HepG2 (cell line): ENCODE data around the gene PBX1. TPM values are rescaled to one million over a fixed set of nuclear protein-coding genes. Genes with fewer than 3 reads are reported as not detected.

Experiments used
- ATAC-seq: fragments of 200-7000 bp; cut with Tn5 transposase; 3 replicates; pipeline ENCODE4 v1.9.1; 2020; ENCODE audit warnings: mild to moderate bottlenecking, moderate library complexity
- BruUV-seq: library from RNA; stranded (reverse); fragments of 400-500 nt; replicated peaks from 2 replicates; lab custom pipeline; 2021; lab: Mats Ljungman, UMichigan
- CTCF ChIA-PET: fragments of 300-600 bp; formaldehyde crosslinking; extraction: SDS; loops from one replicate; lab custom pipeline; 2021; ENCODE audit warnings: low total read pairs, inconsistent platforms, low intra/inter-chr PET ratio; lab: Yijun Ruan, JAX
- POLR2A ChIA-PET: fragments of 350-600 bp; sonication (Branson Sonifier 250); formaldehyde crosslinking; loops from one replicate; lab custom pipeline; 2020; ENCODE audit warnings: antibody characterized with exemption, inconsistent platforms; lab: Yijun Ruan, JAX
- DNase-seq: peaks from one replicate; pipeline ENCODE4 v3.0.0-alpha.2; 2015; ENCODE audit warnings: low spot score
- FAIRE-seq: peaks from 3 replicates; lab custom pipeline; 2011; peaks lifted over from hg19 to GRCh38; lab: Jason Lieb, UNC
- H2AFZ ChIP-seq: one replicate; pipeline ENCODE4 v1.6.1; 2011; ENCODE audit warnings: low read length, inconsistent platforms
- H3K27ac ChIP-seq: fragments of 300-600 bp; 3 replicates; pipeline ENCODE4 v1.8.0; 2011; ENCODE audit warnings: mixed run types, mild to moderate bottlenecking, mixed read lengths, low read length, inconsistent platforms; ENCODE audit not compliant: insufficient read depth; ENCODE audit errors: extremely low read length
- H3K27me3 ChIP-seq, 2 experiments: fragments of 200-600 bp in 1 of 2; 2 replicates in 1 of 2; 3 replicates in 1 of 2; pipeline versions ENCODE4 v1.6.0 to v1.8.0; 2011; ENCODE audit warnings: low read length in 2 of 2, mild to moderate bottlenecking in 2 of 2, moderate library complexity in 2 of 2, inconsistent platforms in 1 of 2; ENCODE audit not compliant: insufficient read depth in 2 of 2, control insufficient read depth in 1 of 2
- H3K36me3 ChIP-seq, 2 experiments: fragments of 200-600 bp in 1 of 2; replicated peaks in 1 of 2; 2 replicates in 1 of 2; 3 replicates in 1 of 2; pipeline versions ENCODE4 v1.5.1 to v1.8.0; 2011; ENCODE audit warnings: low read length in 2 of 2, inconsistent platforms in 1 of 2; ENCODE audit not compliant: insufficient read depth in 2 of 2, control insufficient read depth in 1 of 2
- H3K4me1 ChIP-seq: 2 replicates; pipeline ENCODE4 v1.5.1; 2012; ENCODE audit warnings: low read length, inconsistent platforms; ENCODE audit not compliant: insufficient read depth
- H3K4me2 ChIP-seq: 2 replicates; pipeline ENCODE4 v1.6.0; 2011; ENCODE audit warnings: low read depth, low read length, inconsistent platforms
- H3K4me3 ChIP-seq, 3 experiments: fragments of 200-600 bp in 1 of 3; sonication (generic), shearing (Covaris generic) in 1 of 3; replicated peaks in 1 of 3; 2 replicates each; pipeline ENCODE4 v1.5.1; 2011 to 2016; ENCODE audit warnings: low read length in 3 of 3, inconsistent platforms in 2 of 3, low read depth in 2 of 3, mild to moderate bottlenecking in 2 of 3, control low read depth in 1 of 3, mixed read lengths in 1 of 3; ENCODE audit not compliant: insufficient read depth in 1 of 3
- H3K79me2 ChIP-seq: one replicate; pipeline ENCODE4 v1.6.1; 2011; ENCODE audit warnings: low read length, inconsistent platforms; ENCODE audit not compliant: insufficient read depth
- H3K9ac ChIP-seq: 2 replicates; pipeline ENCODE4 v1.6.0; 2011; ENCODE audit warnings: mild to moderate bottlenecking, low read depth, low read length, inconsistent platforms; ENCODE audit not compliant: insufficient read depth
- H3K9me3 ChIP-seq: 2 replicates; pipeline ENCODE4 v1.5.1; 2012; ENCODE audit warnings: mild to moderate bottlenecking, low read length
- H4K20me1 ChIP-seq: 2 replicates; pipeline ENCODE4 v1.6.0; 2011; ENCODE audit warnings: inconsistent platforms, mild to moderate bottlenecking, low read length, moderate library complexity; ENCODE audit not compliant: insufficient read depth
- CBX5 ChIP-seq: sonication (generic); formaldehyde crosslinking; IDR thresholded peaks from 2 replicates; pipeline ENCODE4 v1.4.0; 2020; ENCODE audit warnings: missing genetic modification reagents, borderline replicate concordance
- KLF15 ChIP-seq: sonication (generic); formaldehyde crosslinking; IDR thresholded peaks from 2 replicates; pipeline ENCODE4 v1.8.1; 2023; ENCODE audit warnings: borderline replicate concordance, mild to moderate bottlenecking, inconsistent platforms, missing genetic modification reagents, mixed read lengths
- MYC ChIP-seq: sonication (generic); formaldehyde crosslinking; IDR thresholded peaks from 2 replicates; pipeline ENCODE4 v1.9.0; 2021; ENCODE audit warnings: missing genetic modification reagents, borderline replicate concordance
- NBN ChIP-seq: fragments of 450-650 bp; conservative IDR thresholded peaks from 2 replicates; pipeline ENCODE4 v1.6.1; 2017
- NCOR1 ChIP-seq: fragments of 200-600 bp; sonication (generic); IDR thresholded peaks from 2 replicates; pipeline ENCODE4 v1.7.0; 2017; ENCODE audit warnings: antibody characterized with exemption, low read length, borderline replicate concordance
- RARA ChIP-seq: IDR thresholded peaks from 2 replicates; pipeline ENCODE4 v1.6.1; 2016; ENCODE audit warnings: missing genetic modification reagents, missing compliant biosample characterization
- TOPORS ChIP-seq: sonication (generic); formaldehyde crosslinking; IDR thresholded peaks from 2 replicates; pipeline ENCODE4 v1.8.0; 2023; ENCODE audit warnings: mild to moderate bottlenecking, missing genetic modification reagents
- ZNF44 ChIP-seq: sonication (generic); formaldehyde crosslinking; IDR thresholded peaks from 2 replicates; pipeline ENCODE4 v1.5.1; 2020; ENCODE audit warnings: mild to moderate bottlenecking, missing genetic modification reagents
- ZNF597 ChIP-seq: sonication (generic); formaldehyde crosslinking; IDR thresholded peaks from 2 replicates; pipeline ENCODE4 v1.5.0; 2020; ENCODE audit warnings: missing genetic modification reagents
- ZZZ3 ChIP-seq: sonication (generic); formaldehyde crosslinking; IDR thresholded peaks from 2 replicates; pipeline ENCODE4 v1.4.0; 2020; ENCODE audit warnings: missing genetic modification reagents, mild to moderate bottlenecking, borderline replicate concordance
- WGBS: methylation state at CpG from one replicate; pipeline ENCODE4 v1.1.6; 2017; ENCODE audit warnings: low lambda C conversion rate; 5-methylcytosine and 5-hydroxymethylcytosine counted together
- in situ Hi-C: cut with HindIII; loops from 2 replicates; pipeline ENCODE4 v1.10.0; 2017; ENCODE audit warnings: low pct_unique_long_range_greater_than_20kb; ENCODE audit not compliant: extremely low pct_ligation_motif_present
- intact Hi-C: fragments of 100-400 bp; cut with micrococcal nuclease; formaldehyde crosslinking; loops from one replicate; pipeline ENCODE4 v1.10.0; 2022; ENCODE audit not compliant: unreplicated experiment
- polyA plus RNA-seq, 8 experiments: library from polyadenylated mRNA; depleted of rRNA in 3 of 8; stranded (reverse) in 7 of 8; unstranded in 1 of 8; fragments of >200 nt; fragmentation: Illumina TruSeq in 4 of 8; extraction: Trizol in 4 of 8; gene quantifications; 2 replicates each; pipeline versions ENCODE4 v1.2.1 to v1.2.3, GENCODE V29; 2011 to 2016; ENCODE audit warnings: low read depth in 4 of 8, missing spikeins in 1 of 8, mixed read lengths in 1 of 8; ENCODE audit not compliant: insufficient read depth in 1 of 8
- total RNA-seq, 5 experiments: library from RNA; depleted of rRNA; stranded (reverse); fragments of >200 nt; fragmentation: Illumina TruSeq; extraction: Trizol; gene quantifications; 2 replicates each; pipeline ENCODE4 v1.2.3, GENCODE V29; 2016; ENCODE audit warnings: low read depth in 1 of 5
- TF ChIP-seq, protein P1 (sequence below): sonication (generic); formaldehyde crosslinking; IDR thresholded peaks from 2 replicates; pipeline ENCODE4 v1.9.0; 2022; ENCODE audit warnings: missing genetic modification reagents, mild to moderate bottlenecking, borderline replicate concordance

Gene PBX1
- total and polyA plus RNA-seq, 2 of the 13 experiments (the other 11 are each of a cell fraction or from before 2014, with no cell fraction given), result 0.24 TPM; not detected in 1

DNA sequence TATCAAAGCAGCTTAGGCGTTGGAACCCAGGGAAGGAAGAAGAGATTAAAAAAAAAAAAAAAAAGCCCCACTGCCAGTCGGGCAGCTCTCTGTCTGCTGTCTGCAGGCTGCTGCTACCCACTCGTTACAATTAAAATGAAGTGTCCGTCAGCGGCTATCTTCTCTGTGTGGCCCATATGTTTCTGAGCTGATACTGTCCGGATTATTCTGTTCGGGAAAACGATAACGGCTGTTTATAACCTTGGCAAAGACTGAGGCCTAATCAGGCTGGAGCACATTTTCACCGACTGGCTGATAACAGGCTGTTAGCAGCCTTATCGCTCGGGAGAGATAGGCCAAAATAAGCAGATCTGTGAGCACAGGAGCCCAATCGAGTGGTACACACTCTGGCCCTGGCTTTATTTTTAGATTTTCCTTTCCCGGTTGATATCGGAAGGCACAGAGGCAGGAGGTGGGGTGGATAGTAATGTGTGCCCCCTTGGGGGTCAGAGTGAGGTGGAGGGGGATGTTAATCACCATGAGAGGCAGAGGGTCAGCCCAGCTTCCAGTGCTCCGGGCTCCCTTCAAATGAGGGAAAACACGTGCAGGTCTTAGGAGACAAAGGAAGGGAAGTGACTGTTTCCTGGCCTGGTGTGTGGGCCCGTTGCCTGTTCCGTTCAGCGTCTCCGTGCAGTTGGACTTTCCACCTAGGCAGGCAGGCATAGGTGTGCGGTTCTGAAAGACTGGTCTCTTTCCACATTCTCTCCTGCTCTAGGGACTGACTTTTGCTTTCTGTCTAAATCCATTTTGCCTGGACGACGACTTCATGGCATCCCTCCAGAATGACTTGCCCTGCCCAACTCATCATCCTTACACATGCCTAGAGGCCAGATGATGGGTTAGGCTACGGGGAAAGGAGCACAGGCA is 153.4 kb downstream of the PBX1 start:
- no peak overlapping the region for H3K27ac ChIP-seq
- FAIRE-seq, result no peak

More for the DNA sequence above, 153.4 kb downstream of the PBX1 start:
- H3K4me2 ChIP-seq, result no peak overlapping the region
- H4K20me1 ChIP-seq, result no peaks in the 10 kb centered on the region
- BruUV-seq, result no TSS peak
- WGBS, result 58% methylated on average over 24 of the region's 25 CpGs
- H3K9ac ChIP-seq, result no peak overlapping the region
- H2AFZ ChIP-seq, result no peak overlapping the region
- ATAC-seq, result no peak
- no peak for DNase-seq
- H3K27me3 ChIP-seq, result no peaks in the 10 kb centered on the region
- no peak overlapping the region for H3K4me3 ChIP-seq
- H3K36me3 ChIP-seq, result no peaks in the 10 kb centered on the region
- in situ Hi-C loops (no loop called here), intact Hi-C loops (no loop called here)
- no peaks in the 10 kb centered on the region for H3K9me3 ChIP-seq
- H3K4me1 ChIP-seq, result no peaks in the 10 kb centered on the region
- POLR2A ChIA-PET, result no interaction called here
- TF ChIP-seq MYC (CRISPR knock-in tag), result no peak
- no peak for TF ChIP-seq NCOR1
- no peak for TF ChIP-seq ZNF44 (CRISPR knock-in tag)
- TF ChIP-seq, protein P1, sequence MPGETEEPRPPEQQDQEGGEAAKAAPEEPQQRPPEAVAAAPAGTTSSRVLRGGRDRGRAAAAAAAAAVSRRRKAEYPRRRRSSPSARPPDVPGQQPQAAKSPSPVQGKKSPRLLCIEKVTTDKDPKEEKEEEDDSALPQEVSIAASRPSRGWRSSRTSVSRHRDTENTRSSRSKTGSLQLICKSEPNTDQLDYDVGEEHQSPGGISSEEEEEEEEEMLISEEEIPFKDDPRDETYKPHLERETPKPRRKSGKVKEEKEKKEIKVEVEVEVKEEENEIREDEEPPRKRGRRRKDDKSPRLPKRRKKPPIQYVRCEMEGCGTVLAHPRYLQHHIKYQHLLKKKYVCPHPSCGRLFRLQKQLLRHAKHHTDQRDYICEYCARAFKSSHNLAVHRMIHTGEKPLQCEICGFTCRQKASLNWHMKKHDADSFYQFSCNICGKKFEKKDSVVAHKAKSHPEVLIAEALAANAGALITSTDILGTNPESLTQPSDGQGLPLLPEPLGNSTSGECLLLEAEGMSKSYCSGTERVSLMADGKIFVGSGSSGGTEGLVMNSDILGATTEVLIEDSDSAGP (CRISPR knock-in tag), result no peak
- no peak for TF ChIP-seq ZZZ3 (CRISPR knock-in tag)
- no peak for TF ChIP-seq CBX5 (CRISPR knock-in tag)
- TF ChIP-seq NBN, result no peak
- no peak for TF ChIP-seq ZNF597 (CRISPR knock-in tag)
- TF ChIP-seq RARA, result no peak
- no peak for TF ChIP-seq KLF15 (CRISPR knock-in tag)
- no peak for TF ChIP-seq TOPORS (CRISPR knock-in tag)
- CTCF ChIA-PET, result no interaction called here
- no peaks in the 10 kb centered on the region for H3K79me2 ChIP-seq
